Kidney epithelial cell (primary cell): ENCODE measurements around the gene TCP1. TPM values are rescaled to one million over a fixed set of nuclear protein-coding genes. Genes with fewer than 3 reads are reported as not detected.
A peak's percentile ranks its signal among the peaks of the same experiment; 100 is the strongest.

ENCODE experiments used
- DNase-seq: peaks from one replicate; pipeline ENCODE4 v3.0.0-alpha.2; 2010; ENCODE audit warnings: low read depth
- H3K27me3 ChIP-seq: 2 replicates; pipeline ENCODE4 v1.6.0; 2011; ENCODE audit warnings: low read length; ENCODE audit not compliant: control insufficient read depth, insufficient read depth
- H3K36me3 ChIP-seq: 2 replicates; pipeline ENCODE4 v1.5.1; 2011; ENCODE audit warnings: low read length; ENCODE audit not compliant: control insufficient read depth, insufficient read depth
- H3K4me3 ChIP-seq: 2 replicates; pipeline ENCODE4 v1.5.1; 2011; ENCODE audit warnings: low read depth, mild to moderate bottlenecking, control low read depth, low read length
- CTCF ChIP-seq: IDR thresholded peaks from 2 replicates; pipeline ENCODE4 v1.5.1; 2011; ENCODE audit warnings: mild to moderate bottlenecking, moderate library complexity, low read length, control low read depth, inconsistent platforms; ENCODE audit not compliant: insufficient read depth, poor library complexity, severe bottlenecking
- total RNA-seq: library from RNA; depleted of rRNA; stranded (reverse); fragments of >200 nt; gene quantifications from 2 replicates; pipeline ENCODE4 v1.2.3, GENCODE V29; 2015

Gene TCP1
- 209 and 213 TPM in 2 replicates for total RNA-seq

- TF ChIP-seq CTCF: no peak
- peak; percentile 98 for DNase-seq
- Histone ChIP-seq H3K36me3 (no peaks in the 10 kb centered on the region), H3K4me3 (peak within 1 kb of the TSS; percentile 99), H3K27me3 (no peaks in the 10 kb centered on the region)
Observed at GRCh38 chr6:159789377-159790148, at the start of gene TCP1. TCP1 (minus strand) TSS chr6:159789602; CDS start chr6:159789468, 134 bp downstream.

- H3K27me3 ChIP-seq: no peaks in the 10 kb centered on the region
- no peak overlapping the region for H3K4me3 ChIP-seq
- DNase-seq: no peak
- no peaks in the 10 kb centered on the region for H3K36me3 ChIP-seq
- no peak for TF ChIP-seq CTCF
Observed at GRCh38 chr6:159838020-159838744, 48.8 kb upstream of the TCP1 start.

DNA sequence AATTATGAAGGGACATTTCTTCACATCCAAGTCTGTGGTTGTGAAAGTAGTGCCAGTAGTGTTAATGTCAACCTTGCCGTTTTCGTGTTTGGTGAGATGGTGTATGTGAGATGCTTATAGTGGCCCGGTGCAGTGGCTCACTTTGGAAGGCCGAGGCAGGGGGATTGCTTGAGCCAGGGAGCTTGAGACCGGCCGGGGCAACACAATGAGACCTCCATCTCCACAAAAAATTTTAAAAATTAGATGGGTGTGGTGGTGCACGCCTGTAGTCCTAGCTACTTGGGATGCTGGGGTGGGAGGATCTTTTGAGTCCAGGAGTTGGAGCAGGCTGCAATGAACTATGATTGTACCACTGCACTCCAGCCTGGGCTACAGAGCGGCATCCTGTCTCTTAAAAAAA lies 48.1 kb upstream of the TCP1 start:
- Histone ChIP-seq H3K27me3 (no peaks in the 10 kb centered on the region), H3K4me3 (no peak overlapping the region), H3K36me3 (no peaks in the 10 kb centered on the region)
- DNase-seq: no peak
- no peak for TF ChIP-seq CTCF

DNA sequence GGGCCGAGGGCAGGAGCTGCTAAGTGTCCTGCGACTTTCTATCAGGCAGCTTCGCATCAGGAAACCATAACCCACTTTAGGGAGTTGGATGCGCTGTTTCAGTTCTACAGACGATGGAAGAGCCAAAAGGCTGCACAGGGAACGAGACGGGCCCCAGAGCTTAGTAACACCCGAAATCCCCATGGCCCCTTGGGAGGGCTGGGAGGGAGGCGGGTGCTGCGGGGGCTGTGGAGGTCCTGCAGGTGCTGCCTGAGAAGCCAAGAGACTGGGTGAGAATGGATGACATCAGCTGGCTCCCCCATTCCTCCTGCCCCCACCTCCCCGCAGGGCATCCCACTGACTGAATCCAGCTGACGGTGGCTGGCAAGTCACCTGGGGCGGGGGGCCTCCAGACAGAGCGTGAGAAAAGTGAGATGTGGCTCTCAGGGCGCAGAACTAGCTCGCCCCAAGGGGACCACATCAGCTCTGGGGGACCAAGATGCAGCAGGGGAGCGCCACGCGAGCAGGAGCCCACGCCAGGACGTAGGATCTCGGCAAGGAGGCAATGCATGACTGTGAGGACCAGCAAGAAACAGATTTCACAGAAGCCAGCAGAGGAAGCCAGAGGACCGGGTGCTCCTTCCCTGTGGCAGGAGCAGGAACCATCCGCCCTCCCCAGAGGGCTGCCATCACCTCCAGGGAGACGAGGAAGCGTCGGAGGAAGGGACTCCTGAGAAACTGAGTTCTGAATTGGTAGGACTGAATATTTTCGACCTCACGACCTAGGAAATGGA lies 47.5 kb upstream of the TCP1 start:
- TF ChIP-seq CTCF: no peak
- H3K4me3 ChIP-seq: no peak overlapping the region
- no peak for DNase-seq
- H3K27me3 ChIP-seq: no peaks in the 10 kb centered on the region
- H3K36me3 ChIP-seq: no peaks in the 10 kb centered on the region

GRCh38 chr6:159833997-159834603 lies 44.7 kb upstream of the TCP1 start:
- TF ChIP-seq CTCF: no peak
- no peak for DNase-seq
- no peaks in the 10 kb centered on the region for H3K27me3 ChIP-seq
- no peaks in the 10 kb centered on the region for H3K36me3 ChIP-seq
- no peak overlapping the region for H3K4me3 ChIP-seq
